GM06990 (cell line): ENCODE data around the gene CLASRP.

ENCODE experiments used
- DNase-seq: peaks from one replicate; pipeline ENCODE4 v3.0.0-alpha.2; 2011; ENCODE audit not compliant: insufficient read length; ENCODE audit errors: extremely low read depth
- H3K27me3 ChIP-seq: replicated peaks from 2 replicates; pipeline ENCODE4 v1.6.0; 2011; ENCODE audit warnings: low read length; ENCODE audit not compliant: control insufficient read depth, insufficient read depth
- H3K36me3 ChIP-seq: 2 replicates; pipeline ENCODE4 v1.5.1; 2011; ENCODE audit warnings: low read length; ENCODE audit not compliant: control insufficient read depth, insufficient read depth
- H3K4me3 ChIP-seq: replicated peaks from 2 replicates; pipeline ENCODE4 v1.5.1; 2011; ENCODE audit warnings: low read depth, mild to moderate bottlenecking, control low read depth, low read length
- CTCF ChIP-seq: IDR thresholded peaks from 2 replicates; pipeline ENCODE4 v1.5.1; 2011; ENCODE audit warnings: low read length, control low read depth, mild to moderate bottlenecking, inconsistent platforms; ENCODE audit not compliant: insufficient read depth, poor library complexity, severe bottlenecking

The CLASRP gene

GRCh38 chr19:45040059-45040771 lies 1.4 kb downstream of the CLASRP start:
- TF ChIP-seq CTCF, result no peak
- Histone ChIP-seq H3K27me3 (no peaks in the 10 kb centered on the region), H3K36me3 (peaks cover 27% of the 10 kb centered on the region), H3K4me3 (peak overlapping the region; percentile 98)
- DNase-seq, result no peak

- no peak for DNase-seq
- Histone ChIP-seq H3K4me3 (no peak overlapping the region), H3K27me3 (no peaks in the 10 kb centered on the region), H3K36me3 (peaks cover 32% of the 10 kb centered on the region)
- no peak for TF ChIP-seq CTCF
Observed at GRCh38 chr19:45041125-45041524, 2.3 kb downstream of the CLASRP start.

GRCh38 chr19:45045671-45046353 lies 7.0 kb downstream of the CLASRP start:
- no peak for TF ChIP-seq CTCF
- DNase-seq, result no peak
- Histone ChIP-seq H3K27me3 (no peaks in the 10 kb centered on the region), H3K36me3 (peaks cover 27% of the 10 kb centered on the region), H3K4me3 (no peak overlapping the region)

GRCh38 chr19:45046355-45046754 lies 7.5 kb downstream of the CLASRP start:
- peaks cover 26% of the 10 kb centered on the region for H3K36me3 ChIP-seq
- no peak for TF ChIP-seq CTCF
- no peaks in the 10 kb centered on the region for H3K27me3 ChIP-seq
- DNase-seq, result no peak
- no peak overlapping the region for H3K4me3 ChIP-seq

- Histone ChIP-seq H3K27me3 (no peaks in the 10 kb centered on the region), H3K36me3 (peaks cover 23% of the 10 kb centered on the region), H3K4me3 (peak overlapping the region; percentile 44)
- TF ChIP-seq CTCF, result no peak
- DNase-seq, result no peak
Observed at GRCh38 chr19:45047188-45047797, 8.4 kb downstream of the CLASRP start.
